Loucy (cell line): ENCODE data around the gene DTNB.

ENCODE experiments used
- EZH2phosphoT487 ChIP-seq: fragments of 200-600 bp; IDR thresholded peaks from 2 replicates; pipeline ENCODE4 v1.6.1; 2018; ENCODE audit warnings: antibody characterized with exemption, mild to moderate bottlenecking, moderate library complexity, borderline replicate concordance
- TF ChIP-seq, protein P1 (sequence below): fragments of 200-600 bp; sonication (generic); conservative IDR thresholded peaks from 2 replicates; pipeline ENCODE4 v1.5.1; 2014; ENCODE audit warnings: mild to moderate bottlenecking, antibody characterized with exemption, low read length

DNA sequence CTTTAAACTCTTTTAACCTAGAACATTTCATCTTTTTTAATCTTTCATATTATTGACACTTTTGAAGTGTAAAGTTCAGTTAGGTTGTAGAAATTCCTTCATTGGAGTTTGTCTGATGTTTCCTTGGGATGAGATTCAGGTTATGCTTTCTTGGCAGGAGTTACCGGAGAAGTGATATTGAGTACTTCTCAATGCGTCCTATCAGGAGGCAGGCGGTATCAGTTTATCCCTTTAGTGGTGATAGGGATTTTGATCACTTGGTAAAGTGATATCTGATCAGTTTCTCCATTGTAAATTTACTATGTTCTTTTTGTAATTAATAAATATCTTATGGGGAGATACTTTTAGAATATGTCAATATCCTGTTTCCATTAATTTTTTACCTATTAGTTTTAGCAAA is 78.4 kb downstream of the DTNB start:
- TF ChIP-seq, protein P1, sequence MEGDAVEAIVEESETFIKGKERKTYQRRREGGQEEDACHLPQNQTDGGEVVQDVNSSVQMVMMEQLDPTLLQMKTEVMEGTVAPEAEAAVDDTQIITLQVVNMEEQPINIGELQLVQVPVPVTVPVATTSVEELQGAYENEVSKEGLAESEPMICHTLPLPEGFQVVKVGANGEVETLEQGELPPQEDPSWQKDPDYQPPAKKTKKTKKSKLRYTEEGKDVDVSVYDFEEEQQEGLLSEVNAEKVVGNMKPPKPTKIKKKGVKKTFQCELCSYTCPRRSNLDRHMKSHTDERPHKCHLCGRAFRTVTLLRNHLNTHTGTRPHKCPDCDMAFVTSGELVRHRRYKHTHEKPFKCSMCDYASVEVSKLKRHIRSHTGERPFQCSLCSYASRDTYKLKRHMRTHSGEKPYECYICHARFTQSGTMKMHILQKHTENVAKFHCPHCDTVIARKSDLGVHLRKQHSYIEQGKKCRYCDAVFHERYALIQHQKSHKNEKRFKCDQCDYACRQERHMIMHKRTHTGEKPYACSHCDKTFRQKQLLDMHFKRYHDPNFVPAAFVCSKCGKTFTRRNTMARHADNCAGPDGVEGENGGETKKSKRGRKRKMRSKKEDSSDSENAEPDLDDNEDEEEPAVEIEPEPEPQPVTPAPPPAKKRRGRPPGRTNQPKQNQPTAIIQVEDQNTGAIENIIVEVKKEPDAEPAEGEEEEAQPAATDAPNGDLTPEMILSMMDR, result no peak
- no peak for TF ChIP-seq EZH2phosphoT487
